ENCODE data around the gene HOXC12.

The HOXC12 gene

GRCh38 chr12:53976823-53977595 lies 22.3 kb downstream of the HOXC12 start:
- TF ChIP-seq CTCF (IDR thresholded peaks at IDR 0.05; ENCODE audit: low read depth, low read length), result no peak
- H3K4me3 ChIP-seq (ENCODE audit: low read depth, low read length), result no peak overlapping the region
- in situ Hi-C loops (cut with HindIII; ENCODE audit: low sequenced_read_pairs), result no loop called here
- no peak for DNase-seq (ENCODE audit: low read depth, low spot score)

- no peak overlapping the region for H3K4me3 ChIP-seq (ENCODE audit: low read depth, low read length)
- no peak for TF ChIP-seq CTCF (IDR thresholded peaks at IDR 0.05; ENCODE audit: low read depth, low read length)
- DNase-seq (ENCODE audit: low read depth, low spot score), result no peak
Observed at GRCh38 chr12:53977596-53978445, 23.1 kb downstream of the HOXC12 start.

GRCh38 chr12:53978477-53979356 lies 24.0 kb downstream of the HOXC12 start:
- no peak overlapping the region for H3K4me3 ChIP-seq (ENCODE audit: low read depth, low read length)
- TF ChIP-seq CTCF (IDR thresholded peaks at IDR 0.05; ENCODE audit: low read depth, low read length), result no peak
- in situ Hi-C loops (cut with HindIII; ENCODE audit: low sequenced_read_pairs), result no loop called here
- DNase-seq (ENCODE audit: low read depth, low spot score), result no peak

More at GRCh38 chr12:53977596-53978445, 23.1 kb downstream of the HOXC12 start:
- in situ Hi-C loops (cut with HindIII; ENCODE audit: low sequenced_read_pairs), result no loop called here

GRCh38 chr12:53980104-53980801 lies 25.6 kb downstream of the HOXC12 start:
- DNase-seq (ENCODE audit: low read depth, low spot score), result no peak

GRCh38 chr12:53980802-53981496 lies 26.2 kb downstream of the HOXC12 start:
- no peak for TF ChIP-seq CTCF (IDR thresholded peaks at IDR 0.05; ENCODE audit: low read depth, low read length)
- no peak overlapping the region for H3K4me3 ChIP-seq (ENCODE audit: low read depth, low read length)
- DNase-seq (ENCODE audit: low read depth, low spot score), result no peak
- in situ Hi-C loops (cut with HindIII; ENCODE audit: low sequenced_read_pairs), result no loop called here

More at GRCh38 chr12:53980104-53980801, 25.6 kb downstream of the HOXC12 start:
- H3K4me3 ChIP-seq (ENCODE audit: low read depth, low read length), result no peak overlapping the region
- in situ Hi-C loops (cut with HindIII; ENCODE audit: low sequenced_read_pairs), result no loop called here
- no peak for TF ChIP-seq CTCF (IDR thresholded peaks at IDR 0.05; ENCODE audit: low read depth, low read length)
